ENCODE measurements around the gene RPS6KB2. TPM values are rescaled to one million over a fixed set of nuclear protein-coding genes. Genes with fewer than 3 reads are reported as not detected.

The RPS6KB2 gene
- total and polyA plus RNA-seq, 2 experiments from 2014 or later = 29.5 to 41.3 TPM

DNA sequence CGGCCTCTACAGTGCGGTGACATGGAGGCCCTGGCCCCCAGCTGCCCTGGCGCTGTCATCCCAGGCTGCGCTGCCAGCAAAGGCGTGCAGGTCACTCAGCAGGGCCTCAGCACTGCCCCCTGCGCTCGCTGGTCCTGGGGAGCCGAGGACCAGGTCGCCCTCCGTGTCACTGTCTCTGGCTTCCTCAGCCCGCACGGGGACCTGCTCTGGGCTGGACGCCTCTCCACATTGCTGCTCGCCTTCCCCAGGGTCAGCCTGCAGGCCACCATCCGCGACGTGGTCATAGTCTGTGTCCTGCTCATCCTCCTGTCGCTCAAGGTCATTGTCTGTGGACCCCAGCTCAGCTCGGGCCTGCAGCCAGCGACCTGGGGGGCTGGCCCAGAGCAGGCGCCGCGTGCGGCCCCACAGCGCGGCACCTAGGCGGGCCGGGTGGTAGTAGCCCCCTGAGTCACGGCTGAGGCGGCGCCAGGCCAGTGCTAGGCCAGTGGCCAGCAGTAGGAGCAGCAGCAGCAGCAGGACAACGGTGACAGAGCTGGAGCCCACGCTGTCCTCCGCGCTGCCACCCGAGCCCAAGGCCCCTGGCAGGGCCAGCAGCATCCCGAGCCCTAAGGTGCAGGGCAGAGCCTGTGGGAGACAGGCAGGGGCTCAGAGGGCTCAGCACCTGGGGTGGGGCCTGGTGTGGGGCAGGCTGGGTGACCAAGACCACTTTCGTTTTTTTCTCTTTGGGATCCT is 7.6 kb downstream of the RPS6KB2 start (continued):
- TF ChIP-seq, protein P1, sequence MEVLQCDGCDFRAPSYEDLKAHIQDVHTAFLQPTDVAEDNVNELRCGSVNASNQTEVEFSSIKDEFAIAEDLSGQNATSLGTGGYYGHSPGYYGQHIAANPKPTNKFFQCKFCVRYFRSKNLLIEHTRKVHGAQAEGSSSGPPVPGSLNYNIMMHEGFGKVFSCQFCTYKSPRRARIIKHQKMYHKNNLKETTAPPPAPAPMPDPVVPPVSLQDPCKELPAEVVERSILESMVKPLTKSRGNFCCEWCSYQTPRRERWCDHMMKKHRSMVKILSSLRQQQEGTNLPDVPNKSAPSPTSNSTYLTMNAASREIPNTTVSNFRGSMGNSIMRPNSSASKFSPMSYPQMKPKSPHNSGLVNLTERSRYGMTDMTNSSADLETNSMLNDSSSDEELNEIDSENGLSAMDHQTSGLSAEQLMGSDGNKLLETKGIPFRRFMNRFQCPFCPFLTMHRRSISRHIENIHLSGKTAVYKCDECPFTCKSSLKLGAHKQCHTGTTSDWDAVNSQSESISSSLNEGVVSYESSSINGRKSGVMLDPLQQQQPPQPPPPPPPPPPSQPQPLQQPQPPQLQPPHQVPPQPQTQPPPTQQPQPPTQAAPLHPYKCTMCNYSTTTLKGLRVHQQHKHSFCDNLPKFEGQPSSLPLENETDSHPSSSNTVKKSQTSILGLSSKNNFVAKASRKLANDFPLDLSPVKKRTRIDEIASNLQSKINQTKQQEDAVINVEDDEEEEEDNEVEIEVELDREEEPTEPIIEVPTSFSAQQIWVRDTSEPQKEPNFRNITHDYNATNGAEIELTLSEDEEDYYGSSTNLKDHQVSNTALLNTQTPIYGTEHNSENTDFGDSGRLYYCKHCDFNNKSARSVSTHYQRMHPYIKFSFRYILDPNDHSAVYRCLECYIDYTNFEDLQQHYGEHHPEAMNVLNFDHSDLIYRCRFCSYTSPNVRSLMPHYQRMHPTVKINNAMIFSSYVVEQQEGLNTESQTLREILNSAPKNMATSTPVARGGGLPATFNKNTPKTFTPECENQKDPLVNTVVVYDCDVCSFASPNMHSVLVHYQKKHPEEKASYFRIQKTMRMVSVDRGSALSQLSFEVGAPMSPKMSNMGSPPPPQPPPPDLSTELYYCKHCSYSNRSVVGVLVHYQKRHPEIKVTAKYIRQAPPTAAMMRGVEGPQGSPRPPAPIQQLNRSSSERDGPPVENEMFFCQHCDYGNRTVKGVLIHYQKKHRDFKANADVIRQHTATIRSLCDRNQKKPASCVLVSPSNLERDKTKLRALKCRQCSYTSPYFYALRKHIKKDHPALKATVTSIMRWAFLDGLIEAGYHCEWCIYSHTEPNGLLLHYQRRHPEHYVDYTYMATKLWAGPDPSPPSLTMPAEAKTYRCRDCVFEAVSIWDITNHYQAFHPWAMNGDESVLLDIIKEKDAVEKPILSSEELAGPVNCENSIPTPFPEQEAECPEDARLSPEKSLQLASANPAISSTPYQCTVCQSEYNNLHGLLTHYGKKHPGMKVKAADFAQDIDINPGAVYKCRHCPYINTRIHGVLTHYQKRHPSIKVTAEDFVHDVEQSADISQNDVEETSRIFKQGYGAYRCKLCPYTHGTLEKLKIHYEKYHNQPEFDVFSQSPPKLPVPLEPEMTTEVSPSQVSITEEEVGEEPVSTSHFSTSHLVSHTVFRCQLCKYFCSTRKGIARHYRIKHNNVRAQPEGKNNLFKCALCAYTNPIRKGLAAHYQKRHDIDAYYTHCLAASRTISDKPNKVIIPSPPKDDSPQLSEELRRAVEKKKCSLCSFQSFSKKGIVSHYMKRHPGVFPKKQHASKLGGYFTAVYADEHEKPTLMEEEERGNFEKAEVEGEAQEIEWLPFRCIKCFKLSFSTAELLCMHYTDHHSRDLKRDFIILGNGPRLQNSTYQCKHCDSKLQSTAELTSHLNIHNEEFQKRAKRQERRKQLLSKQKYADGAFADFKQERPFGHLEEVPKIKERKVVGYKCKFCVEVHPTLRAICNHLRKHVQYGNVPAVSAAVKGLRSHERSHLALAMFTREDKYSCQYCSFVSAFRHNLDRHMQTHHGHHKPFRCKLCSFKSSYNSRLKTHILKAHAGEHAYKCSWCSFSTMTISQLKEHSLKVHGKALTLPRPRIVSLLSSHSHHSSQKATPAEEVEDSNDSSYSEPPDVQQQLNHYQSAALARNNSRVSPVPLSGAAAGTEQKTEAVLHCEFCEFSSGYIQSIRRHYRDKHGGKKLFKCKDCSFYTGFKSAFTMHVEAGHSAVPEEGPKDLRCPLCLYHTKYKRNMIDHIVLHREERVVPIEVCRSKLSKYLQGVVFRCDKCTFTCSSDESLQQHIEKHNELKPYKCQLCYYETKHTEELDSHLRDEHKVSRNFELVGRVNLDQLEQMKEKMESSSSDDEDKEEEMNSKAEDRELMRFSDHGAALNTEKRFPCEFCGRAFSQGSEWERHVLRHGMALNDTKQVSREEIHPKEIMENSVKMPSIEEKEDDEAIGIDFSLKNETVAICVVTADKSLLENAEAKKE (CRISPR knock-in tag; IDR thresholded peaks at IDR 0.05) = no peak
- no peak for TF ChIP-seq REST (IDR thresholded peaks at IDR 0.05; ENCODE audit: unreplicated experiment)
- no peak for TF ChIP-seq CREB1 (CRISPR knock-in tag; IDR thresholded peaks at IDR 0.05; ENCODE audit: low read depth)
- TF ChIP-seq POLR2AphosphoS5 (IDR thresholded peaks at IDR 0.05; ENCODE audit: low read depth) = no peak
